ENCODE data around the gene INTS6.

DNA sequence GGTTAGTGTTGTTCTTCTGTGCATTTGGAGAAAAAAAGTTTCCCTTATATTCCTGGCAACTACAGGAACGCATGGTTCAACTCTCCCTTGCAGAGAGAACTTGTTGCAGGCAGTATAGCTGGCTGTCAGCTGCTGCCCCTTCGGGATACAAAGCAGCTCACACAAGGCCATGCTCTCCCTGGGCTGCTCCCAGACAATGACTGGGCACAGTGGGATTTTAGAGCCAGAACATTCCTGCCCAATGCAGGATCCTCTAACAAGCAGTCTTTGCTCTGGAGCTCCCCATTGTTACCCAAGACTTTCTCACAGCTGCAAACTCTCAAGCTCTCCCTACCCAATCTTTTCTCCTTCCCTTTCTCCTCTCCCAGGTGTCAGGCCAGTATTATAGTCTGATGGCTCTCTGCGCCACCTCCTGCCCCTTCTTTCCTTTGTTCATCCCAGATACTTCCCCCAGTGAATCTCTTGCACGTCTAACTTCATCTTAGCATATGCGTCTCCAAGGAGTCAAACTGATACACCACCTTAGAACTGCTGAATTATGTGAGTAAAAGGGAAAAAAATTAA, 140.8 kb downstream of the INTS6 start:
- TF ChIP-seq RFX5 (IDR thresholded peaks at IDR 0.05; ENCODE audit: low read depth, low read length) (no peak), USF2 (IDR thresholded peaks at IDR 0.05; ENCODE audit: low read depth, low read length) (no peak), POLR2A (IDR thresholded peaks at IDR 0.05; ENCODE audit: low read depth, low read length) (no peak), BHLHE40 (IDR thresholded peaks at IDR 0.05; ENCODE audit: low read depth, low read length) (no peak), RCOR1 (IDR thresholded peaks at IDR 0.05; ENCODE audit: insufficient replicate concordance, low read length) (no peak), SMC3 (IDR thresholded peaks at IDR 0.05; ENCODE audit: low read depth, low read length) (no peak), CHD1 (IDR thresholded peaks at IDR 0.05; ENCODE audit: low read depth, low read length) (no peak)
- TF ChIP-seq, protein P1, sequence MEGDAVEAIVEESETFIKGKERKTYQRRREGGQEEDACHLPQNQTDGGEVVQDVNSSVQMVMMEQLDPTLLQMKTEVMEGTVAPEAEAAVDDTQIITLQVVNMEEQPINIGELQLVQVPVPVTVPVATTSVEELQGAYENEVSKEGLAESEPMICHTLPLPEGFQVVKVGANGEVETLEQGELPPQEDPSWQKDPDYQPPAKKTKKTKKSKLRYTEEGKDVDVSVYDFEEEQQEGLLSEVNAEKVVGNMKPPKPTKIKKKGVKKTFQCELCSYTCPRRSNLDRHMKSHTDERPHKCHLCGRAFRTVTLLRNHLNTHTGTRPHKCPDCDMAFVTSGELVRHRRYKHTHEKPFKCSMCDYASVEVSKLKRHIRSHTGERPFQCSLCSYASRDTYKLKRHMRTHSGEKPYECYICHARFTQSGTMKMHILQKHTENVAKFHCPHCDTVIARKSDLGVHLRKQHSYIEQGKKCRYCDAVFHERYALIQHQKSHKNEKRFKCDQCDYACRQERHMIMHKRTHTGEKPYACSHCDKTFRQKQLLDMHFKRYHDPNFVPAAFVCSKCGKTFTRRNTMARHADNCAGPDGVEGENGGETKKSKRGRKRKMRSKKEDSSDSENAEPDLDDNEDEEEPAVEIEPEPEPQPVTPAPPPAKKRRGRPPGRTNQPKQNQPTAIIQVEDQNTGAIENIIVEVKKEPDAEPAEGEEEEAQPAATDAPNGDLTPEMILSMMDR (conservative IDR thresholded peaks at IDR 0.05; ENCODE audit: low read depth, low read length), result no peak
